HG03521 (cell line): Measurements from ENCODE around the gene CBX8.
A peak's percentile ranks its signal among the peaks of the same experiment; 100 is the strongest.

Source experiments
- ATAC-seq: cut with Tn5 transposase; IDR thresholded peaks from one replicate; pipeline ENCODE4 v1.9.1; 2021; ENCODE audit warnings: mild to moderate bottlenecking, moderate library complexity; ENCODE audit not compliant: unreplicated experiment

Gene CBX8

DNA sequence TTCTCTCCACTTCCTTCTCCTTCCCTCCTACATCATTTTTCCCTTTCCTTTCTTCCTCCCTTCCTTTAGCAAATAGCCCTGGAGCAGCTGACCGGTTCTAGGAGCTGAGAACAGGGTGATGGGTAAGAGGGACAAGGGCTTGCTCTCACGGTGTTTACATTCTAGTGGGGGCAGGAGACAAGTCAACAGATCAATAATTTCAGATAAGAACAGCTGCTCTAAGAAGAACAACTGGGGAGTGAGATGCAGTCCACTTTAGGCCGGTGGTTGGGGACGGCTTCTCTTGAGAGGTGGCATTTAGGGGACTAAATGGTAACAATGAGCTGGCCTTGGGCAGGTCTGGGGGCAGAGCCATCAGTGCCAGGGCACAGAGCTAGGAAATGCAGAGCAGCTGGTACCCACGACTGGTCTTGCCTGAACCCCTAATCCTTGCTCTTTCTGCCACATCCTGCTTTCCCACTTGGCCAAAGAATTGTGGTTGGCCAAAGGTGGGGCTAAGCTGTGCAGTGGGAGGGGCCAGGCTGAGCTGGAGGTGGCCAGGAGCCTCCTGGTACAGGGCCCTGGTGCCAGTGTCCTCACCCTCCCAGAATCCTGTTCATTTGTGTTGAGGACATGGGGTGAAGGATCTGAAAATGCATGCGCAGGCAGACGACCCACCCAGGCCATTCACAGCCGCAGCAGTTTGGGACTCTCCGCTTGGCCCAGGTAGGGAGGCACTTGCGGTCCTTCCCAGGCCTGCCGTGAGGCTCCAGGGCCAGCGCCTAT is 24.6 kb upstream of the CBX8 start:
- no peak for ATAC-seq

GRCh38 chr17:79820959-79821330 is 24.1 kb upstream of the CBX8 start:
- no peak for ATAC-seq

DNA sequence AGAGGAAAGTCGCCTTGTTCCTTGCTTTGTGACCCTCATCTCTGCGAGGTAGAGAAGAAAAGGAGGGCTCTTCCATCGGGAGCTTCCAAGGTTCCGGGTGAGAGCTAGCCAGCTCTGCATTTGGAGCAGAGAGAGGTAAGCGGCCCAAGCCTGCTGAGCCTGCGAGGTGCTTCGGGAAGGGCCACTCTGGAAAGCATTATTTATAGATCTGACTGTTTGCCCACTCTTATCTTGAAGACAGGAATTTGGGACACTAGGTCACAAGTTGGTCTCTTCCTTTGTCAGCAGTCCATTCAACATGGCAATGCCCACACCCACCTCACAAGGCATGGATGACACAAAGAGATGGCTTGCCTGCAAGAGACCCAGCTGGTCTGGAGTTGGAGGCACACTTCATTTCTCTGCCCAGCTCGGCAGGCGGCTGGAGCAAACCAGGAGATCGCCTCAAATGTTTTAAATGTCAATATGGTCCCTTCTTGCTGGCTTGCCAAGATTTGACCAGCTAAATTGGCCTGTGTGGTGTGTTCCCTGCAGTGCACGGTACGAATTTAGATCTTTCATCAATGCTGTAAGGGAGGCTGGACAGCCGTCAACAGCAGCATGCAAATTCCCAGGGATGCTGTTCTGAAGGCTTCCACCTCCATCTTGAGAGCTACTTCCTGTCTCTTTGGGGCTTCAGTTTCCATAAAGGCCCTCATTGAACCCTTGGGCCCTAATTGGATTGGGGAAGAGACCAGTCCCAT is 22.8 kb upstream of the CBX8 start:
- no peak for ATAC-seq

DNA sequence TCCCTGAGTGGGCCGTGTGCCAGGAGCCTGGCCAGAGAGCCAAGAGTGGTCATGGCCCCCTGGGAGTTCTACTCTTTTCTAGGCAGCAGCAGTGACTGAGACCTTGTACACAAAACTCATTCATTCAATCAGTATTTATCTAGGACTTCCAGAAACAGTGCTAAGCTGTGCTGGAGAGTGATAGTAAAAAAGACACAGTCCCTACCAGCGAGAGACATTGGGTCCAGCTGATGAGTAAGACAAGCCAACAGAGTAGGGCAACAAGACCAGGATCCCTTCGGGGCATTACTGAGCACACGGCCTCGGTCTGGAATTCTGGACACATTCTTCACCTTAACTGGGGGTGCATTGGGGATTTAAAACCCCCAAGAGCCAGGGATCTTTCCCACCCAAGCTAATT is 22.2 kb upstream of the CBX8 start:
- no peak for ATAC-seq

DNA sequence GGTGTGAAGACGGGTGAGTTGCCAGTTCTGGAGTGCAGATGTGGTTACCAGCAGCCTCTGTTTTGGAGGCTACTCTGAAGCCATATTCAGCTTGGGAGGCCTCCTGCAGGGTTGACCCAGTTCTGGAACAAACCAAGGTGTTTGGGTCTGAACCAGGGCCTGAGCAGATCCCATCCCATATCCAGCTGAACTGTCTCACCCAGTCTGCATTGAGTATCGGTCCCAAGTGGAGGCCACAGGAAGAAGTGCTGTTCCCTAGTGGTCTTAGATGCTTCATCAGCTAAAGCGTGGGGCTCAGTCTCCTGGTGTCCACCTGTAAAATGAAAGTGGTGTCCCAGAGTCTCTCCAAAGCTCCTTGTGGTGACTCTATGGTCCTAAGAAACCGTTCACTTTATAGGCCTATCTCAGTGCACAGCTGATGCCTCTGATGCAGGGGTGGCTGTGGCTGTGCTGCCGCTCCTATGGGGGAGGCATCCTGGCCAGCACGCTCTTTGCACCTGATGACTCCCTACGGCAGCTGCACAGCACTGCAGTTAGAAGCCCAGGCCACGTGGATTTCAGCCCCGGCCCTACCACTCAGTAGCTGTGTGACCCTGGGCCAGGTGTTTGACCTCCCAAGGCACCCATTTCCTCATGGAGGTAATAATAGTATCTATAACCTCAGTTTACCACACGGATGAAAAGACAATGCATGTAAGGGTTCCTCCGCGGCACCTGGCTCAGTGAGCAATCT is 21.3 kb upstream of the CBX8 start:
- ATAC-seq, result no peak

GRCh38 chr17:79815836-79816461 is 19.1 kb upstream of the CBX8 start:
- ATAC-seq, result no peak

GRCh38 chr17:79814974-79815835 is 18.3 kb upstream of the CBX8 start:
- ATAC-seq, result no peak

GRCh38 chr17:79814127-79814973 is 17.5 kb upstream of the CBX8 start:
- ATAC-seq, result no peak

GRCh38 chr17:79813297-79814126 is 16.6 kb upstream of the CBX8 start:
- ATAC-seq, result no peak

DNA sequence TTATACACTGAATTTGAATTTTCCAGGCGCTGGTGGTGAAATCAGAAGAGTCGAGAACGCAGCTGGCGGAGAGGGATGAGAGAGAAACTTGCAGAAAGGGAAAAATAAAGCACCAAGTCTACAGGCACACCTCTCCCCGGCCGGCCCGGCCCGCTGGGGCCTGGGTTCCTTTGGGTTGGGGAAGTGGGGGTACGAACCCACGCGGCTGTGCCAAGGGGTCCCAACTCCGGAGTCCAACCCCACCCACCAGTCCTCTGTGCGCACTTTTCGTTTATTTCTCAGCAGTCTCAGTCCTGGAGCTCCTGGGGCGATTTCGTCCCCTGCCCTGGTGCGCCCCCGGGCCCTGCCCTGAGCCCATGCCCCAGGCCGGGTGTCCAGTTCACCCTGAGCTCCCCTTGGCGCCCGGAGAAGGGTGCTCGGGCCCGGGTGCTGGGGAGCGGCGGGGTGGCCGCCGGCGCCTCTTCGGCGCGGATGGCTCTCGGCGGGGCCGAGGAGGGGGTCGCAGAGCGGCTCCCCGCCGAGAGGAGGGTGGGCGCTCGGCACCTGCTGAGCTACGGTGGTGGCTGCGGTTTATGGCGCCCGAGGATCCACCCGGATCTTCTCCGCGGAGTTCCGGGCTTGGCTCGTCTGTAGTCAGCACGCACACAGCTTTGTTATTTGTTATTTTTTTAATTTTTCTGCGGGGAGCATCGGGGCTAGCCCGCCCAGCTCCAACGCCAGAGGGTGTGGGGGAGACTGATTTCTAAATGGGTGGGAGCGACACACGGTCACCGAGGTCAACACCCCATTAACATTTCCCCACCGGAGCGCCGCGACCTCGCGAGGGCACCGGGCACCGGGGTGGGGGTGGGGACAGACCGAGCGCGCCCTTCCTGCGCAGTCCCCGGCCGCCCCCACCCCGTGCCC is 15.7 kb upstream of the CBX8 start:
- no peak for ATAC-seq

DNA sequence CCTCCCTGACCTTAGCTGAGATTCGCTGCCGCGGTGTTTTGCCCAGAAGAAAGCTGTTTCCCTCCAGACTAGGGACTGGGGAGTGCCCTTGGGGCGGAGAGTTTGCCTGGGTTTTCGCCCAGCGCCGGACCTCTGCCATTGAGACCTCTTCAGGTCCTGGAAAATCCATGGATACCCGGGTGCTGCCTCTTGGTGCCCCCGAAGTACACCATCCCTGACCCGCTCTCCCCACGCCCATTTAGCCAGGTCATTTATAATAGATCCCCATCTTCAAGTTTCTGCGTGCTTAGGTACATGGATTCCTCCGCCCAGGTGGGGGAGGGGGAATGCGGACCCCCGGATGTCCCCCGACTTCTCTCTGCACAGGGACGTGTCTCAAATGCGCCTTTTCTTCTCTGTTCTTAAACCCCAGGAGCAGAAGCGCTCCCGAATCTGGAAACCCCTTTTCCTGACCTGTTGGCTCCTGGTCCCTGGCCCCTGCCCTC is 15.0 kb upstream of the CBX8 start:
- no peak for ATAC-seq

GRCh38 chr17:79811011-79811867 is 14.4 kb upstream of the CBX8 start:
- ATAC-seq, result no peak

DNA sequence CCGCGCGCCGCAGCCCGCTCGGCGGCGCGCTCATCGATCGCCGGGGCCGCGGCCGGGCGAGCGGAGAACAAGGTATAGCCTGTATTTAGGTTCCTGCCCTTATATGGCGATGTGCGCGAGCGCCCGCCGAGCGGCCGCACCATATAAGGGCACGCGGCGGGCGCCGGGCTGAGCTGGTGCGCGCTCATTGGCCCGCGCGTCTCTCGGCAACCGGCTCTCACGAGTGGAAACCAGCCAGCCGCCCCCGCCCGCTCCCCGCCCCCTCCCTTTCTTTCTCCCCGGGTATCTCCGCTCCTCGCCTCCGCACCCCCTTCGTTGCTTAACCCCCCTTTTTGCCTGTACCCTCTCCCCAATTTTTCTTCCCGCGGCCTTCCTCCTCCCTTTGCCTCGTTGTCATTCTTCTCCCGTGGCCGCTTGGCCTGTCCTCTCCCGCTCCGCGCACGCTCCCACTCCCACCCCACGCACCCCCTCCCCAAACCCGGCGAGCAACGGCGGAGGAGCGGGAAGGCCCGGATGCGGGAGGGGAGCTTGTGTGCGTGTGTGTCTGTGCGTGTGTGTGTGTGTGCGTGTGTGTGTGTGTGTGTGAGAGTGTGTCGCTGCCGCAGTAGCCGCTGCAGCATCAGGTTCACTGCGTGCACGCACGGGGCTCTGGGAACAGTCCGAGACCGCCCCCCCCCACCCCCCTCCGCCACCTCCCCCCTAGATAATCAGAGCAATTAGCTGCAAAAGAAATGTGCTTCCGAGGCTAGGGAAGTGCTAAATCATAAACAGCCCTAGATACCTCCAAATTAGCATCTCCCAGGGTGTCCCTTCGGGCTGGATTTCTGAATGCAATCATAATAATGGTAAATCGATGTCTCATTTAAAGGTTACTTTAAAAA is 13.5 kb upstream of the CBX8 start:
- peak; percentile 78 for ATAC-seq

GRCh38 chr17:79809530-79810129 is 12.8 kb upstream of the CBX8 start:
- ATAC-seq, result no peak
